Breast epithelium (tissue), 3 donors: ENCODE measurements around the gene DUSP22.

Experiments
- CTCF ChIP-seq, 3 donors: fragments of 450-650 bp; IDR thresholded peaks; one replicate each; pipeline ENCODE4 v1.5.1; 2016 to 2017; ENCODE audit warnings: antibody characterized with exemption in 3 of 3, mild to moderate bottlenecking in 3 of 3, moderate library complexity in 3 of 3
- POLR2AphosphoS5 ChIP-seq, 3 donors: sonication (generic); formaldehyde crosslinking; IDR thresholded peaks; one replicate each; pipeline ENCODE4 v1.6.1; 2017; ENCODE audit warnings: antibody characterized with exemption in 3 of 3

- TF ChIP-seq CTCF (IDR thresholded peaks at IDR 0.05) (no peak), POLR2AphosphoS5 (IDR thresholded peaks at IDR 0.05) (no peak)
These were observed 48.1 kb downstream of the DUSP22 start for GRCh38 chr6:340186-340955.
